Esophagus squamous epithelium (tissue), 5 donors: ENCODE measurements around the gene CADM1. TPM values are rescaled to one million over a fixed set of nuclear protein-coding genes. Genes with fewer than 3 reads are reported as not detected.

ENCODE experiments used
- DNase-seq: peaks from one replicate; lab custom pipeline; 2025; lab: John Stamatoyannopoulos, UW
- H3K27ac ChIP-seq, 4 donors: fragments of 200-600 bp; sonication (generic); one replicate each; pipeline ENCODE4 v1.5.1; 2016 to 2019; ENCODE audit warnings: mild to moderate bottlenecking in 1 of 4
- H3K27me3 ChIP-seq, 4 donors: fragments of 200-600 bp; sonication (generic); 1 replicate in 3 of 4; 2 replicates in 1 of 4; pipeline versions ENCODE4 v1.5.1 to v1.6.0; 2017 to 2021; ENCODE audit warnings: antibody characterized with exemption in 1 of 4
- H3K36me3 ChIP-seq, 3 donors: fragments of 200-600 bp; sonication (generic); one replicate each; pipeline ENCODE4 v1.5.1; 2016 to 2019
- H3K4me1 ChIP-seq, 3 donors: fragments of 200-600 bp; sonication (generic); one replicate each; pipeline ENCODE4 v1.5.1; 2017 to 2019
- H3K4me3 ChIP-seq, 4 donors: fragments of 200-600 bp; sonication (generic); 1 replicate in 3 of 4; 2 replicates in 1 of 4; pipeline ENCODE4 v1.5.1; 2016 to 2019; ENCODE audit warnings: mild to moderate bottlenecking in 2 of 4, moderate library complexity in 1 of 4
- H3K9me3 ChIP-seq, 3 donors: fragments of 200-600 bp; sonication (generic); one replicate each; pipeline ENCODE4 v1.5.1; 2016 to 2019
- CTCF ChIP-seq, 6 experiments: fragments of 450-650 bp in 4 of 6; fragments of 200-600 bp in 2 of 6; sonication (generic) in 2 of 6; IDR thresholded peaks; one replicate each; pipeline ENCODE4 v1.5.1; 2016 to 2019; ENCODE audit warnings: antibody characterized with exemption in 6 of 6, mild to moderate bottlenecking in 4 of 6, moderate library complexity in 4 of 6
- POLR2A ChIP-seq, 4 donors: fragments of 450-650 bp; IDR thresholded peaks; one replicate each; pipeline ENCODE4 v1.6.1; 2017; ENCODE audit warnings: antibody characterized with exemption in 4 of 4, mild to moderate bottlenecking in 4 of 4, moderate library complexity in 3 of 4
- WGBS, 2 donors: methylation state at CpG; one replicate each; pipeline ENCODE4 v1.1.5; 2018; 5-methylcytosine and 5-hydroxymethylcytosine counted together
- intact Hi-C: fragments of 100-400 bp; cut with DNase I; formaldehyde crosslinking; loops from one replicate; pipeline ENCODE4 v1.15.0; 2022
- total RNA-seq, 4 donors: library from RNA; depleted of rRNA; stranded (reverse); fragments of >200 nt; gene quantifications; one replicate each; pipeline ENCODE4 v1.1.0, GENCODE V29; 2016
- donor health status: DM: yes; HTN: yes; CAD: no.

The CADM1 gene
- total RNA-seq, 4 donors from 2014 or later: 1.7 to 15.1 (median 8.3) TPM

GRCh38 chr11:115518983-115519628, 14.9 kb upstream of the CADM1 start:
- Histone ChIP-seq H3K4me3 (no peak overlapping the region), H3K27ac (no peak overlapping the region), H3K27me3 (peaks cover 0 to 13% (median 0%) of the 10 kb centered on the region in 4 donors), H3K36me3 (no peaks in the 10 kb centered on the region), H3K4me1 (no peaks in the 10 kb centered on the region), H3K9me3 (no peaks in the 10 kb centered on the region)
- 65 to 78% methylated on average over 8 of the region's 8 CpGs for WGBS, 2 donors
- DNase-seq: no peak
- intact Hi-C loops: no loop called here
- TF ChIP-seq CTCF (IDR thresholded peaks at IDR 0.05): no peak
- no peak for TF ChIP-seq POLR2A (IDR thresholded peaks at IDR 0.05)

- Histone ChIP-seq H3K4me1 (no peaks in the 10 kb centered on the region), H3K27ac (no peak overlapping the region), H3K9me3 (no peaks in the 10 kb centered on the region), H3K4me3 (no peak overlapping the region), H3K27me3 (peaks cover 0 to 29% (median 0%) of the 10 kb centered on the region in 4 donors), H3K36me3 (no peaks in the 10 kb centered on the region)
- DNase-seq: no peak
- 76 to 77% methylated on average over 5 to 6 of the region's 6 CpGs for WGBS, 2 donors
- TF ChIP-seq CTCF (IDR thresholded peaks at IDR 0.05): no peak
- no peak for TF ChIP-seq POLR2A (IDR thresholded peaks at IDR 0.05)
- intact Hi-C loops: no loop called here
Observed at GRCh38 chr11:115515647-115516395, 11.6 kb upstream of the CADM1 start.

- intact Hi-C loops: loop anchor here (10.0 kb wide), 1 partner anchor 258 kb away; no protein-coding TSS in a partner anchor
- peaks cover 8 to 33% (median 9%) of the 10 kb centered on the region in 3 donors for H3K4me1 ChIP-seq
- no peaks in the 10 kb centered on the region for H3K9me3 ChIP-seq
- no peak for TF ChIP-seq CTCF (IDR thresholded peaks at IDR 0.05)
- no peak for TF ChIP-seq POLR2A (IDR thresholded peaks at IDR 0.05)
- H3K27ac ChIP-seq: no peak overlapping the region
- DNase-seq: no peak
- H3K4me3 ChIP-seq: no peak overlapping the region
- H3K27me3 ChIP-seq: peaks cover 0 to 42% (median 0%) of the 10 kb centered on the region in 4 donors
- 81 to 83% methylated on average over 10 of the region's 10 CpGs for WGBS, 2 donors
- H3K36me3 ChIP-seq: no peaks in the 10 kb centered on the region
Observed at GRCh38 chr11:115506954-115507675, 2.9 kb upstream of the CADM1 start.

GRCh38 chr11:115505175-115505574, 960 bp upstream of the CADM1 start:
- Histone ChIP-seq H3K27ac (peak overlapping the region; percentile 53 to 87 (median 85)), H3K4me1 (peaks cover 9 to 47% (median 10%) of the 10 kb centered on the region in 3 donors), H3K36me3 (no peaks in the 10 kb centered on the region), H3K9me3 (no peaks in the 10 kb centered on the region), H3K27me3 (peaks cover 0 to 53% (median 0%) of the 10 kb centered on the region in 4 donors), H3K4me3 (peak overlapping the region; percentile 58 to 76 (median 70))
- 4 to 11% methylated on average over 10 of the region's 10 CpGs for WGBS, 2 donors
- DNase-seq: no peak
- intact Hi-C loops: loop anchor here (10.0 kb wide), 1 partner anchor 260 kb away; no protein-coding TSS in a partner anchor
- TF ChIP-seq CTCF (IDR thresholded peaks at IDR 0.05) (no peak), POLR2A (IDR thresholded peaks at IDR 0.05) (no peak)
